Measurements from ENCODE around the gene NAV2.

The NAV2 gene

DNA sequence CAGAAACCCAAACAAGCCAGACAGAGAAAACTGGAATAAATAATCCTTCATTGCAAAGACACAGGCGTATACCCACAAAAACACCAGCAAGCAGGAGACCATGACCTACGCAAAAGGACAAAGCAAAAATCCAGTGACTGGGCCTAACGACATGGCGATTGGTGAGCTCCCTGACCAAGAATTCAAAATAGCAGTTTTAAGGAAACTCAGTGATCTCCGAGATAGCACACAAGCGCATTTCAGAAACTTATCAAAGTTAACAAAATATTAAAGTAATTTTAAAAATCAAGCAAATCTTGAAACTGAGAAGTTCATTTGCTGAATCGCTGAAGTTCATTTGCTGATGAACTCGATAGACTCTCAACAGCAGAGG lies 420.0 kb downstream of the NAV2 start:
- no peak for DNase-seq (ENCODE audit: low read depth)
- peak overlapping the region; percentile 58 for H3K4me3 ChIP-seq (ENCODE audit: low read length)
- TF ChIP-seq, protein P1, sequence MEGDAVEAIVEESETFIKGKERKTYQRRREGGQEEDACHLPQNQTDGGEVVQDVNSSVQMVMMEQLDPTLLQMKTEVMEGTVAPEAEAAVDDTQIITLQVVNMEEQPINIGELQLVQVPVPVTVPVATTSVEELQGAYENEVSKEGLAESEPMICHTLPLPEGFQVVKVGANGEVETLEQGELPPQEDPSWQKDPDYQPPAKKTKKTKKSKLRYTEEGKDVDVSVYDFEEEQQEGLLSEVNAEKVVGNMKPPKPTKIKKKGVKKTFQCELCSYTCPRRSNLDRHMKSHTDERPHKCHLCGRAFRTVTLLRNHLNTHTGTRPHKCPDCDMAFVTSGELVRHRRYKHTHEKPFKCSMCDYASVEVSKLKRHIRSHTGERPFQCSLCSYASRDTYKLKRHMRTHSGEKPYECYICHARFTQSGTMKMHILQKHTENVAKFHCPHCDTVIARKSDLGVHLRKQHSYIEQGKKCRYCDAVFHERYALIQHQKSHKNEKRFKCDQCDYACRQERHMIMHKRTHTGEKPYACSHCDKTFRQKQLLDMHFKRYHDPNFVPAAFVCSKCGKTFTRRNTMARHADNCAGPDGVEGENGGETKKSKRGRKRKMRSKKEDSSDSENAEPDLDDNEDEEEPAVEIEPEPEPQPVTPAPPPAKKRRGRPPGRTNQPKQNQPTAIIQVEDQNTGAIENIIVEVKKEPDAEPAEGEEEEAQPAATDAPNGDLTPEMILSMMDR (IDR thresholded peaks at IDR 0.05; ENCODE audit: insufficient read depth, low read depth, low read length, missing control alignments), result no peak

DNA sequence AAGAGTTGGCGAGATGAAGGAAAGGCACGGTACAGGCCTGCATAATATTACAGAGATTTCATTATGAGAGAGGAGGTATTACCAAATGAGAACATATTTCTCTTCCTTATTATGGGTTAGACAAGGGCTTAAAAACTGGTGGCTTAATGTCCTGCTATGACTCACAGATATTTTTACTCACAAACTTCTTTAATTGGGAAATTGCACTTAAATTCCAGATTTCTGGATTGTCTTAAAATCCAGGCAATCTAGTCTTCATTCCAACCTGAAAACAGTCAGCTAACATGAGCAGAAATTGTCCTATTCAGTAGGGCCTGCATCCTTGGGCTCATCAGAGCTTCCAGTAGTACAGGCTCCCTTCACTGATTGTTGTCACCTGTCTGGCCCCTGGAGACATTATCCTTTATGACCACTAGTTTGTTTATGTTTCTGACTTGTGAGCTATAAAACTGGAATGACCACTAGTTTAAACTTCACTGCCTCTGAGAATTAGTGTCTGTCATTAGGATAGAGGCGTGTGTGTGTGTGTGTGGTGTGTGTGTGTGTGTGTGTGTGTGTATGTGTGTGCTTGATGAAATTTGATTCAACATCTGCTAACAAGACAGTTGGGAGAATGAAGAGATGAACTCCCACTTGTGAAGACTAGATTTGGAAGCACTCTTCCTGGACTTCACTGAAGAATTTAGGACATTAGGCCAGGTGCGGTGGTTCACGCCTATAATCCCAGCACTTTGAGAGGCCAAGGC lies 422.5 kb downstream of the NAV2 start:
- H3K4me3 ChIP-seq (ENCODE audit: low read length), result no peak overlapping the region
- no peak for DNase-seq (ENCODE audit: low read depth)
- TF ChIP-seq, protein P1 (IDR thresholded peaks at IDR 0.05; ENCODE audit: insufficient read depth, low read depth, low read length, missing control alignments), result no peak

DNA sequence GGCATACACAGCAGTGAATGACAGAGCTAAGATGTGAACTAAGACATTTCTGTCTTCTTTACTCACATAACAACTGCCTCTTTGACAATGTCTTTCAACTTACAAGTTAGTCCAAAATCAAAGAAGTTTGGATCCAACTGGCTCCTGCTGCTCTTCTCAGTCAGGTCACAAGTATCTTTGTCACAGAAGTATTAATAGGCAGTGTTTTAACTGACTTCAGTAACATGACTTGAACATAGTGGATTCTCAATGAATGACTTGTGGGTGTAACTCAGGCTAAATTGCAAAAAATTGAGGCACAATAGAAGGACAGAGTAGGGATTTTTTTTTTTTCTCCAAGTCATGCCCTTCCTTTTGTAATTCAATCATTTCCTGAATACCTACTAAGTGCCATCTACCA lies 425.0 kb downstream of the NAV2 start:
- TF ChIP-seq, protein P1 (IDR thresholded peaks at IDR 0.05; ENCODE audit: insufficient read depth, low read depth, low read length, missing control alignments), result no peak
- H3K4me3 ChIP-seq (ENCODE audit: low read length), result no peak overlapping the region
- DNase-seq (ENCODE audit: low read depth), result no peak

DNA sequence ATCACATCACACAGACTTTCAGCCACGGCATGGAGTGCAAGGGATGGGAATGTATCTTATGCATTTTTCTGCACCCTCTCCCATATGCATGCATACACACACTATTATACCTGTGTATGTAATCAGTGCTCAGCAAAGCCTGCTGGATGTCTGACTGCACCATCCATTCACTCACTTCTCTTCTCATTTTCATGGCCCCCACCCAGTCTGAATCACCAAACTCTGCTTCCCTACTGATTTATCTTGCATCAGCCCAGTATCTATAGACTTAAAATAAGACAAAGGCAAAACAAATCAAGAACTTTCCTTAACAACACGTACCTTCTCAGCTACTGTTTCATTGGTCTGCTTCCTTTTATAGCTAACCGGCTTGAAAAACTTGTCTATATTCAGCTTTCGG lies 426.1 kb downstream of the NAV2 start:
- DNase-seq (ENCODE audit: low read depth), result peak; percentile 42
- TF ChIP-seq, protein P1 (IDR thresholded peaks at IDR 0.05; ENCODE audit: insufficient read depth, low read depth, low read length, missing control alignments), result no peak
- no peak overlapping the region for H3K4me3 ChIP-seq (ENCODE audit: low read length)

DNA sequence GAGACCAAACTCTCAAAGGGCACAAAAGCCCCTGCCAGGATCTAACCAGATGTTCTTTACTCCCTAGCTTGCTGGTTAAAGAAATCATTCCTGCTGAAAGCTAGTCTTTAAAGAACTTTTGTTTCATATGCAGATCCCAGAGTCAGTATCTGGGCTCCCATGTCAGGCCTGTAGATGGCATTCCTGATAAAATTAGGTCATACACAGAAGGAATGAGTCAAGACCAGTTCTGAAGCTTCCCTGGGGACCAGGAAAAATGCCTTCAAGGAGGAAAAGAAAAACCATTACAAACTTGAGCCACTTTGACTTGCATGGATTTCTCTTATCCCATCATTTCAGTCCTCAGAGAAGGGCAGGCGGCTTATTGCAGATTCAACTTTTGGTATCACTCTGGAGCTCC lies 441.7 kb downstream of the NAV2 start:
- TF ChIP-seq, protein P1 (IDR thresholded peaks at IDR 0.05; ENCODE audit: insufficient read depth, low read depth, low read length, missing control alignments), result peak; percentile 7
- H3K4me3 ChIP-seq (ENCODE audit: low read length), result no peak overlapping the region
- DNase-seq (ENCODE audit: low read depth), result peak; percentile 26

DNA sequence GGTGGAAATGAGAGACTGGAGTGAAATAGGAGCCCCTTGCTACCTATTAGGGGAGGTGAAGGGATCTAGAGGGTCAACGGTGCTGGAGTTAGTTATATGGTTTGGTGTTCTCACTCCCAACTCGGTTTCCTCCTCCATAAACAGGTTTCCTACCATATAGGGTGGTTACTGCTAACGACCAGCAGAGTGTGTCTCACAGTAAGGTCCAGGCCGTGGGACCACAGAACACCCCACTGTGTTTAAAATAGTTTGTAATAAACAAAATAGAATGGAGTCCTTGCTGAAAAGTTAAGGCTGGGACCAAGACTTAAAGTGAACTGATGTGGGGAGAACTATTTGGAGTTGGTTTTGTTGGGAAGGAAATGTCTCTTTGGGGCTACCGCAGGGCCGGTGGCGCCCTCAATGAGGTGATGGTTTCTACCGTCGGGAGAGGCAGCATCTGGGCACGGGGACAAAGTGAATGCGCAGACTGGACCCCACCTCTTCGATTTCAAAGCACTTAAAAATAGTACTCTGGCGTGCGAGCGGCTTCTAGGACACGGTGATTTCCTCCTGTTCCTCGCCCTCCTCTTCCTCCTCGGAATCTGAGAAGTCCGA lies 443.1 kb downstream of the NAV2 start:
- H3K4me3 ChIP-seq (ENCODE audit: low read length), result no peak overlapping the region
- DNase-seq (ENCODE audit: low read depth), result no peak

More for the DNA sequence above, 443.1 kb downstream of the NAV2 start:
- TF ChIP-seq, protein P1 (IDR thresholded peaks at IDR 0.05; ENCODE audit: insufficient read depth, low read depth, low read length, missing control alignments), result no peak
